HFFc6 (cell line): ENCODE measurements around the gene MORN4. TPM values are rescaled to one million over a fixed set of nuclear protein-coding genes. Genes with fewer than 3 reads are reported as not detected.
"Not testable (repeated sequence)": the region's sequence is repeated elsewhere in the genome, so short reads cannot be mapped to it uniquely, and the experiment has no call there.

Experiments
- DNase-seq: peaks from one replicate; pipeline ENCODE4 v3.0.0-alpha.2; 2018
- H3K27ac Mint-ChIP-seq: 2 replicates; pipeline ENCODE4 v1.8.0; 2020; ENCODE audit warnings: mild to moderate bottlenecking, mixed read lengths
- H3K27me3 Mint-ChIP-seq: 2 replicates; pipeline ENCODE4 v1.8.0; 2021; ENCODE audit warnings: mild to moderate bottlenecking, moderate library complexity, mixed read lengths; ENCODE audit not compliant: insufficient read depth
- H3K36me3 Mint-ChIP-seq: 2 replicates; pipeline ENCODE4 v1.8.0; 2021; ENCODE audit warnings: low read depth, mixed read lengths
- H3K4me1 Mint-ChIP-seq: 2 replicates; pipeline ENCODE4 v1.8.0; 2020; ENCODE audit warnings: low read depth, mixed read lengths
- H3K4me3 Mint-ChIP-seq: 2 replicates; pipeline ENCODE4 v1.8.0; 2020; ENCODE audit warnings: mild to moderate bottlenecking, moderate library complexity, mixed read lengths
- H3K9me3 Mint-ChIP-seq: 2 replicates; pipeline ENCODE4 v1.8.0; 2020; ENCODE audit warnings: mild to moderate bottlenecking, mixed read lengths
- total RNA-seq, 6 experiments: library from RNA; stranded (reverse); fragmentation: NEBNext Ultra II Directional; extraction: Animal tissue kit (Norgen Biotek cat#: 25700); gene quantifications; 2 replicates in 1 of 6; 3 replicates in 5 of 6; pipeline ENCODE4 v1.2.3, GENCODE V29; 2021
- TF ChIP-seq, protein P1 (sequence below): fragments of 200-600 bp; sonication (generic); IDR thresholded peaks from 2 replicates; pipeline ENCODE4 v1.5.0; 2021; ENCODE audit warnings: antibody characterized with exemption, mild to moderate bottlenecking

The MORN4 gene
- total RNA-seq, 6 experiments from 2014 or later = 9.4 to 11.3 (median 10.1) TPM

- H3K27me3 Mint-ChIP-seq = peaks cover 2% of the 10 kb centered on the region
- H3K36me3 Mint-ChIP-seq = peaks cover 42% of the 10 kb centered on the region
- no peak overlapping the region for H3K4me3 Mint-ChIP-seq
- H3K9me3 Mint-ChIP-seq = no peaks in the 10 kb centered on the region
- H3K27ac Mint-ChIP-seq = peak overlapping the region; percentile 76
- H3K4me1 Mint-ChIP-seq = peaks cover 15% of the 10 kb centered on the region
- TF ChIP-seq, protein P1, sequence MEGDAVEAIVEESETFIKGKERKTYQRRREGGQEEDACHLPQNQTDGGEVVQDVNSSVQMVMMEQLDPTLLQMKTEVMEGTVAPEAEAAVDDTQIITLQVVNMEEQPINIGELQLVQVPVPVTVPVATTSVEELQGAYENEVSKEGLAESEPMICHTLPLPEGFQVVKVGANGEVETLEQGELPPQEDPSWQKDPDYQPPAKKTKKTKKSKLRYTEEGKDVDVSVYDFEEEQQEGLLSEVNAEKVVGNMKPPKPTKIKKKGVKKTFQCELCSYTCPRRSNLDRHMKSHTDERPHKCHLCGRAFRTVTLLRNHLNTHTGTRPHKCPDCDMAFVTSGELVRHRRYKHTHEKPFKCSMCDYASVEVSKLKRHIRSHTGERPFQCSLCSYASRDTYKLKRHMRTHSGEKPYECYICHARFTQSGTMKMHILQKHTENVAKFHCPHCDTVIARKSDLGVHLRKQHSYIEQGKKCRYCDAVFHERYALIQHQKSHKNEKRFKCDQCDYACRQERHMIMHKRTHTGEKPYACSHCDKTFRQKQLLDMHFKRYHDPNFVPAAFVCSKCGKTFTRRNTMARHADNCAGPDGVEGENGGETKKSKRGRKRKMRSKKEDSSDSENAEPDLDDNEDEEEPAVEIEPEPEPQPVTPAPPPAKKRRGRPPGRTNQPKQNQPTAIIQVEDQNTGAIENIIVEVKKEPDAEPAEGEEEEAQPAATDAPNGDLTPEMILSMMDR = no peak
- no peak for DNase-seq
Measured at GRCh38 chr10:97659589-97659988, 26.3 kb upstream of the MORN4 start.

DNA sequence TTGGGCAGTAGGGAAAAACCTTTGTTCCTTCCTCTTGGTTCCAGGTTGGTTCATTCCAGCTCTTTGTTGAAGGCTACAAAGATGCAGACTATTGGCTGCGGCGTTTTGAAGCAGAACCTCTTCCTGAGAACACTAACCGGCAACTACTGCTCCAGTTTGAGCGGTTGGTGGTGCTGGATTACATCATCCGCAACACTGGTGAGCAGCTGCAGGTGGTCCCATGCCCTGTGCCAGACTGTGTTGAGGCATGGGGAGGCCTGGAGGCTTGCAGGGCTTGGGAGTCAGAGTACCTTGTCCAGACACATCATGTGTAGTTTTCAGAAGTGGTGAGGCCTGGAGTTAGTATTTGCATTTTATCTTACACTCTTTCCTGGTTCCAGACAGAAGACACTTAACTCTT is 23.5 kb upstream of the MORN4 start:
- peaks cover 42% of the 10 kb centered on the region for H3K36me3 Mint-ChIP-seq
- no peak for DNase-seq
- TF ChIP-seq, protein P1 = no peak
- H3K4me1 Mint-ChIP-seq = peaks cover 24% of the 10 kb centered on the region
- no peak overlapping the region for H3K4me3 Mint-ChIP-seq
- no peak overlapping the region; the same call in 1 of the 2 replicates for H3K27ac Mint-ChIP-seq
- H3K27me3 Mint-ChIP-seq = peaks cover 2% of the 10 kb centered on the region
- no peaks in the 10 kb centered on the region for H3K9me3 Mint-ChIP-seq

GRCh38 chr10:97651773-97652172 is 18.5 kb upstream of the MORN4 start:
- TF ChIP-seq, protein P1 = no peak
- no peak overlapping the region for H3K4me3 Mint-ChIP-seq

GRCh38 chr10:97650726-97651125 is 17.4 kb upstream of the MORN4 start:
- TF ChIP-seq, protein P1 = no peak
- DNase-seq = no peak
- no peaks in the 10 kb centered on the region; the same call in 1 of the 2 replicates for H3K27me3 Mint-ChIP-seq
- no peak overlapping the region; the same call in 1 of the 2 replicates for H3K27ac Mint-ChIP-seq
- no peak overlapping the region for H3K4me3 Mint-ChIP-seq
- no peaks in the 10 kb centered on the region for H3K9me3 Mint-ChIP-seq
- H3K4me1 Mint-ChIP-seq = peaks cover 48% of the 10 kb centered on the region
- H3K36me3 Mint-ChIP-seq = peaks cover 27% of the 10 kb centered on the region

More at GRCh38 chr10:97651773-97652172, 18.5 kb upstream of the MORN4 start:
- H3K27ac Mint-ChIP-seq = no peak overlapping the region
- no peaks in the 10 kb centered on the region; the same call in 1 of the 2 replicates for H3K27me3 Mint-ChIP-seq
- DNase-seq = no peak
- no peaks in the 10 kb centered on the region for H3K9me3 Mint-ChIP-seq
- peaks cover 48% of the 10 kb centered on the region for H3K4me1 Mint-ChIP-seq
- peaks cover 31% of the 10 kb centered on the region for H3K36me3 Mint-ChIP-seq

DNA sequence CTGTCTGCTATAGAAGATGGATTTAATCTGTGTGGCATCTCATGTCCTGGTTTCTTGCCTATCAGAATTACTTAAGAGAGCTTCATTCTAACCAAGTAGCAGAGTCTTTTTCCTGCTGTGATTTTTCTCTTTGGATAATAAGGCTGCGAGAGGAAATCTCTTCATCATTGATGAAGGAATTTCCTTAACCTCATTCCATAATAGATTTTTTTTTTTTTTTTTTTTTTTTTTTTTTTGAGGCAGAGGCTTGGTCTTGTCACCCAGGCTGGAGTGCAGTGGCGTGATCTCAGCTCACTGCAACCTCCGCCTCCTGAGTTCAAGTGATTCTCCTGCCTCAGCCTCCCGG is 16.1 kb upstream of the MORN4 start:
- Mint-ChIP-seq H3K27ac (peak overlapping the region; percentile 89), H3K36me3 (peaks cover 34% of the 10 kb centered on the region), H3K4me3 (peak overlapping the region; percentile 70), H3K4me1 (peaks cover 48% of the 10 kb centered on the region)
- DNase-seq, H3K9me3 Mint-ChIP-seq, H3K27me3 Mint-ChIP-seq: not testable (repeated sequence)

GRCh38 chr10:97648562-97649404 is 15.5 kb upstream of the MORN4 start:
- TF ChIP-seq, protein P1 = no peak
- Mint-ChIP-seq H3K9me3 (no peaks in the 10 kb centered on the region), H3K4me3 (peak overlapping the region; percentile 70), H3K4me1 (peaks cover 48% of the 10 kb centered on the region), H3K27ac (peak overlapping the region; percentile 89), H3K36me3 (peaks cover 29% of the 10 kb centered on the region), H3K27me3 (no peaks in the 10 kb centered on the region)
- DNase-seq = peak; percentile 94
